NCI-H748 (cell line): ENCODE measurements around the gene TRIM25.

Experiments
- DNase-seq: peaks from one replicate; lab custom pipeline; 2025; ENCODE audit not compliant: unreplicated experiment; lab: John Stamatoyannopoulos, UW

TRIM25 gene

DNA sequence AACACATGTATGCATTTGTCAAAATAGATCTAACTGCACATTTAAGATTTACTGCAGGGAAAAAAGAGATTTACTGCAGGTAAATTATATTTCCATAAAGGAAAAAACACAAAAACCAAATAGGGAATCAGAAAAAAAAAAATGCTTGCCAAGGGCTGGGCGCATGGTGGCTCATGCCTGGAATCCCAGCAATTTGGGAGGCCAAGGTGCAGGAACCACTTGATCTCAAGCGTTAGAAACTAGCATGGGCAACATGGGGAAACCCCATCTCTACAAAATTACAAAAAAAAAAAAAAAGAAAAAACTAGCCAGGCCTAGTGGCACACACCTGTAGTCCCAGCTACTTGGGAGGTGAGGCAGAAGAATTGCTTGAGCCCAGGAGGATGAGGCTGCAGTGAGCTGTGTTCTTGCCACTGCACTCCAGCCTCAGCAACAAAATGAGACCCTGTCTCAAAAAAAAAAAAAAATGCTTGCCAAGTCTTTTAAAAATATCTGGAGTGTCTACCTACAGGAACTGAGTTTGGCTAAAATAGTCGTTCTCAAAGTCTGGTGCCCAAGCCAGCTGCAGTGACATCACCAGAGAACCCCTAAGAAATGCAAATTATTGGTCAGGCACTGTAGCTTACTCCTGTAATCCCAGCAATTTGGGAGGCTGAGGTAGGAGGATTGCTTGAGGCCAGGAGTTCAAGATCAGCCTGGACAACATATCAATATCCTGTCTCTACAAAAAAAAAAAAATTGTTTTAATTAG, 17.5 kb downstream of the TRIM25 start:
- no peak for DNase-seq

DNA sequence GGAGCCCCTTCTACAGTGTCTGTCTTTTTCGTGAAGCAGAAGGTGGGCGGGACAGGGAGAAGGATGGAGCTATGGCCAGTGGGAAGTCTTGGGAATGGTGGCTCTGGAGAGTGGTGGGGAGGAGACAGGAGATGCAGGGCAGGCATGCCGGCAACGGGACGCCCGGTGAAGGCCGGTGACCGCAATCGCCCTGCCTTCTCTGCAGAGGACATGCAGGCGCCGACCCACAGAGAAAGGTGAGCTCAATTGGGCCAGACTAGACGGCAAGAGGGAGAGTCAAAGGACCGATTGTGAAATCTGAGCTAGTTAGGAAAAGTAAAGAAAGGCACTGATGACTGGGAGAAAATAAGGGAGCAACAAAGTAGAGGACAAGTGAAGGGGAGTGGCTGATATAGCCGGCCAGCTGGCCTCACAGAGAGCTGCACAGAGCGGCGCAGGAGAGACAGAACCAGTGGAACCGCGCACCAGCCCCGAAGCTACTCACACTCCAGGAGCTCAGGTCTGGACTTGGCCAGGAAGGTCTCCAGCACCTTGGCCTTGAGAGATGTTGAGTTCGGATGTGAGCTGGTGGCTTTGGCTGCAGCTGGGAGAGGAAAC, 18.9 kb downstream of the TRIM25 start:
- no peak for DNase-seq

DNA sequence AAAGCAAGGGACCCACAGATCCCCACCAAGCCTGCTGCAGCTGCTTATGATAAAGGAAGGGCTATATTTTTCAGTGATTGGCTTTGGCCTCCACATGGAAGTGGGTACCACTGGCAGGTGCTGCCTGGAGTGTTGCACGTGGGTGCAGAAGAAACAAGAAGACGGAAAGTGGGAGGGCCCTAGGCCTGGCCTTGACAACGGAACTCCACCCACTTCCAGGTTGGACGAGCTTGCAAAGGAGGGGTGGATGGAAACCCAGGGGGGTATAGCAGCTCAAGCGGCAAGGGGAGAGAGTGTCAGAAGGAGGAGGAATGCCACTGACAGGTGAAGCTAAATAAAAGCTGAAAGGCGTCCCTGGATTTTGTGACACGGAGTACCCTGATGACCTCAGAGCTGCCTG, 20.3 kb downstream of the TRIM25 start:
- no peak for DNase-seq

DNA sequence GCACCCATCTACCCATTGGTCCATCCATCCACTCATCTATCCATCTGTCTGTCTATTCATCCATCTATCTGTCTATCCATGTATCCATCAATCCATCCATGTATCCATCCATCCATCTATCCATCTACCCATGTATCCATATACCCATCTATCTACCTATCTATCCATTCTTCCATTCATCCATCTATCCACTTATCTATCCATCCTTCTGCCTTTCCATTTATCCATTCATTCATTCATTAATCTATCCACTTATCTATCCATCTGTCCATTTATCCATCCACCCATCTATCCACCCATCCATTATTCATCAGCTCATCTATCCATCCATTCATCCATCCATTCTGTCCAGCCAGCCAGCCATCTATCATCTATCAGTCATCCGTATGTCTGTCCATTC, 21.5 kb downstream of the TRIM25 start:
- no peak for DNase-seq

DNA sequence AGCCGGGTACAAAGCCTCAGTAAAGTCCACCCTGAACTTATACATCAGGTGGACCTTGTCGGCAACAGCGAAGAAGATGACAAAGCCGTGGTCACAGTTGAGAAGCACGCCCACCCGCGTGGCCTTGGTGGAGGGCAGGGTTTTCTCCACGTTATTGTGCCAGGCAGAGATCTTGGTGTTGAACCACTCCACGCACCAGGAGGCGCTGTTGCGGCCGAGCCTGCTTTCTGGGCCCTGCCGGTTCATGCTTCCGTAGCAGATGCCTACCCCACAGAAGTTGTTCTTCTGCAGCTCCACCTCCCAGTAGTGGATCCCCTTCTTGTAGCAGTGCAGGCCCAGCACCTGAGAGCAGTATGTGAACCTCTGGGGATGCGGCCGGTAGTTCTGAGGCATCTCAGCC, 22.1 kb downstream of the TRIM25 start:
- no peak for DNase-seq

GRCh38 chr17:56890906-56891674, 22.8 kb downstream of the TRIM25 start:
- no peak for DNase-seq

GRCh38 chr17:56890390-56890789, 23.5 kb downstream of the TRIM25 start:
- no peak for DNase-seq

- DNase-seq: no peak
These were observed 26.0 kb downstream of the TRIM25 start for GRCh38 chr17:56887552-56888467.

DNA sequence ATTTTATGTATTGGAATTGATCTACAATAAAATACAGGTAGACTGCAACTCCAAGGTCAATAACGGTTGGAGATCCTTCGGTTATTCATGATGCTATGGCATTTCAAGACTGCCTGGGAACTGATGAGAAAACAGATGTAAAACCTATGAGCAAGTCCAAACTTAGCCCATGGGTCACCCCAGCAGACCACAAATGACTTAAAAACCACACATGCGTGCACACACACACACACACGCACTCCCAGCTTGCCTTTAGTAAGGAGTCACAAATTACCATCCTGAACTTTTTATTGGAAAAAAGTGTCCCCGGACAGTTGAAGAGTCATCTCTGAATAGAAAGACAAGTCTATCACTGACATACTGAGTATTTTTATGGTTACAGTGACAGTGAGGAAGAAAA, 26.7 kb downstream of the TRIM25 start:
- no peak for DNase-seq

DNA sequence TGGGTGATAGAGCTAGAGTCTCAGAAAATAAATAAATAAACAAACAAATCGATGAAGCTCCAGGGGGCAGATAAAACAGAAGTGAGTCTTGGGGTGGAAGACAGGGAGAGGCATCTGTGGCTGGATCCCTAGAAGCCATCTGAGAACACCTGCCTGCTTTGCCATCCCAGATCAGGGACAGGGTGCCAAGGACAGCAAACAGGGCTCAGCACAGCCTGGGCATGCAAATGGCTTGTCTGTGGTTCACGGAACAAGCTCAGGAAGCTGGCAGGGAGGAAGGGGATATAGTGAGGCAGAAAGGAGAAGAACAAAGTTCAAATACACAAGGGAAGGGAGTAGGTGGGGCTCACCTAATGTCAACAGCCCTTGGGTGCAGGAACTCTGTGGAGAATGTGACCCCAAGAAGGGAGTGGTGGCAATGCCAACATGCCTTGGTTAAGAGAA, 27.5 kb downstream of the TRIM25 start:
- DNase-seq: no peak

DNA sequence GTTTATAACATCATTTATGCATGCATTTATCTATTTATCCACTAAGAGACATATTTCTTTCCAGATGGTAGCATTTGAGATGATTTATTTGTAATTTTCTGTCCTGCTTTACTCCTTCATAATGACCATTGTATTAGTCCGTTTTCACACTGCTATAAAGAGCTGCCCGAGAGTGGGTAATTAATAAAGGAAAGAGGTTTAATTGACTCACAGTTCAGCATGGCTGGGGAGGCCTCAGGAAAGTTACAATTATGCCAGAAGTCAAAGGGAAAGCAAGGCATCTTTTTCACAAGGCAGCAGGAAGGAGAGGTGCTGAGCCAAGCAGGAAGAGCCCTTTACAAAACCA, 28.6 kb downstream of the TRIM25 start:
- no peak for DNase-seq

DNA sequence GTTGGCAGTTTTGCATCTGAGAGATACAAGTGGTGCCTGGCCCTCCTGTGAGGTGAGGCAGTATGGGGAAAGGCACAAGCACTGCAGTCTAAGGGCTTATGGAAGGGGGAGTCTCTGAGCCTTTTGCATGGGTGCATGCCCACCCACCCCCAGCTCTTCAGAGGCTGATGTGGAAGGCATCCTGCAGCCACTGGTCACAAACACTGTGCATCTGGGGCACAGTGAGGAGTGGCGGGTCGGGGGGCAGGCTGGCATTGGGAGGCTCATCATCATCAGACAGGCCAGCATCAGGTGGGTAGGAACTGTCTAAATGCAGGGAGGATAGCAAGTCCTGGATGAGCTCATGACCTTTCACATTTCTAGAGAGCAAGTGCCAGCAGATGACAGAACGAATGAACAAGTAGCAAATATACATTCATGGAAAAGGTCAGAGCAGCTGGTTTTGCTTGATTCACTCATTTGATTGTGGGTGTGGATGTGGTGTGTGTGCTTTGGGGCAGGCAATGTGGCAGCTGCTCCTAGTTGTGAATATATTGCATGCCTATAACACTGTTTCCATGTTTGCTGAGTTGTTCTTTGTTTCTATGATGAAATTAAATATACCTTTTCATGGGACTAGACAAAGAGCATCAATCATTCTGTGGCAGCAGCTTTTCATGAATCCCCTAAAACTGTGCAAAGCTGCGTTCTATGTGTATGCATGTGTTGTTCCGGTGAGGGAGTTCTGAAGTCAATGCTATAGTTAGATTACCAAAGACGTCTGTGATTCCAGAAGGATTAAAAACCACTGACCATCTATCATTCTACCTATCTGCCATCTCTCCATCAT, 29.2 kb downstream of the TRIM25 start:
- DNase-seq: peak; percentile 75

DNA sequence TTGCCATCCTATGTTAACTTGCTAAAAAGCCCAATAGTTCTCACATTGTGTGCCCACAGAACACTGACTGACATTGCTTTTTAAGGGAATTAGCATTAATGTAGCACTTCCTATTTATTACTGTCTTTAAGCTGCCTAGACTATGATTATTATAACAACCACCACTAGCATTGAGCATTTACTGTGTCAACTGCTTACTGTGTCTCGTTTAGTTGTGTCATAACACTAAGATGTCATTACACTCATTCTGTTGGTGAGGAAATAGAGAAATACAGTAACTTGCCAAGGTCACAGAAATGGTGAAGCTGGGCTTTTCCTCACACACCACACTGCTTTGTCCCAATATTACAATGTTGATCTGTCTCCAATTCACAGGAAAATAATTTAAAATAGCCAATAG, 30.2 kb downstream of the TRIM25 start:
- DNase-seq: no peak

- no peak for DNase-seq
These were observed 32.1 kb downstream of the TRIM25 start for GRCh38 chr17:56881685-56882295.

- DNase-seq: no peak
These were observed 33.3 kb downstream of the TRIM25 start for GRCh38 chr17:56880571-56880970.

DNA sequence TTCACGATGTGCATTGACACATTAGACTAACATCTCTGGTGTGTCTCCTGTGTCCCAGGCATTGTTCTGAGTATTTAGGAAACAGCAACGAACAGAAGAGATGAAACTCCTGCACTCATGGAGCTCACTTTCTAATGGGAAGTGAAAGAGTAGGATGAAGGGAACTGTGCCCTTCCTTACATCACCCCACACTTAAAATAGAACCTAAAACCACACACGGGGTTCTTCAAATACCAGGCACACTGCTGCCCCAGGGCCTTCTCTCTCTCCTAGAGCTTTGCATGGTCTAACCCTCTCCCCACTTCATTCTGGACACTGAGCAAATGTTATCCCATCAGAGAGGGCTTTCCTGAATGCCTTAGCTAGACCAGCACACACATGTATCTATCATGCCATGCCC, 33.7 kb downstream of the TRIM25 start:
- no peak for DNase-seq

GRCh38 chr17:56879280-56879679, 34.6 kb downstream of the TRIM25 start:
- no peak for DNase-seq

- DNase-seq: no peak
These were observed 37.1 kb downstream of the TRIM25 start for GRCh38 chr17:56876766-56877179.

DNA sequence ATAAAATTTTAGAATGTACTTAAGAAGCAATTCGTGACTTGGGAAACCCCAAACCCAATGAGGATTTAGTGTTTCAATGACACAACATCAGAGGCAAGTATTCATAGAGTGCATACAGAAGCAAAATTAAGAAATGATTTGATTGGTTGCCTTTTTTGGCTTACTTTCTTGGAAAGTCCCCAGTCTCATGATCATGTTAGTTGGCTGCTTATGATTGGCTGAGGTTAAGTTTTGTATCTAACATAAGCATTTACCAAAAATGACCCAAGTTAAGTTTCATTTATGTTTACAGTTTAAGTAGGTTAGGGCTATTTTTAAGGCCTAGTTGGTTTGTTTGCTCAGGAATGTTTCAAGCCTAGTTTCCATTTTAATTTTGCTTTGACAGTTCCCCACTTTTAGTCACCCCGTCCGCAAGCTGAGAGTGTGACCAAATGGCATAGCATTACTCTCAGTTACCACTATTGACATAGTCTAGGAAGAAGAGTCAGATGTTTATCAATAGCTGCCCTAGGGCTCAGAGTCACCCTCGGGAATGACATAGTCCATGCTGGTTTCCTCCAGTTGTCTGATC, 43.7 kb downstream of the TRIM25 start:
- no peak for DNase-seq

GRCh38 chr17:56868716-56869115, 45.1 kb downstream of the TRIM25 start:
- no peak for DNase-seq
